Neuronal stem cell (in vitro differentiated cells): ENCODE data around the gene FAM83B.
"Not testable (repeated sequence)": the region's sequence is repeated elsewhere in the genome, so short reads cannot be mapped to it uniquely, and the experiment has no call there.

Source experiments
- DNase-seq: peaks from one replicate; pipeline ENCODE4 v3.0.0-alpha.2; 2013; ENCODE audit warnings: low spot score
- H2AFZ ChIP-seq: one replicate; pipeline ENCODE4 v1.6.1; 2013; ENCODE audit warnings: mild to moderate bottlenecking, low read length, inconsistent platforms
- H2AK5ac ChIP-seq: 2 replicates; pipeline ENCODE4 v1.6.1; 2013; ENCODE audit warnings: low read depth, mild to moderate bottlenecking, inconsistent platforms, low read length, moderate library complexity, mixed read lengths
- H2BK120ac ChIP-seq: 2 replicates; pipeline ENCODE4 v1.6.1; 2013; ENCODE audit warnings: low read depth, mild to moderate bottlenecking, inconsistent platforms, low read length, moderate library complexity, mixed read lengths
- H2BK12ac ChIP-seq: one replicate; pipeline ENCODE4 v1.6.1; 2013; ENCODE audit warnings: low read length, inconsistent platforms
- H2BK15ac ChIP-seq: 2 replicates; pipeline ENCODE4 v1.6.1; 2013; ENCODE audit warnings: mild to moderate bottlenecking, low read length, inconsistent platforms, mixed read lengths
- H2BK5ac ChIP-seq: one replicate; pipeline ENCODE4 v1.6.1; 2013; ENCODE audit warnings: inconsistent platforms, mild to moderate bottlenecking, low read length, moderate library complexity
- H3K14ac ChIP-seq: one replicate; pipeline ENCODE4 v1.6.1; 2013; ENCODE audit warnings: low read length, inconsistent platforms
- H3K18ac ChIP-seq: 2 replicates; pipeline ENCODE4 v1.6.1; 2013; ENCODE audit warnings: low read length, inconsistent platforms
- H3K23ac ChIP-seq: 2 replicates; pipeline ENCODE4 v1.6.1; 2013; ENCODE audit warnings: low read depth, mild to moderate bottlenecking, mixed read lengths, low read length, inconsistent platforms; ENCODE audit not compliant: poor library complexity
- H3K27ac ChIP-seq: replicated peaks from 3 replicates; pipeline ENCODE4 v1.5.1; 2013; ENCODE audit warnings: low read length, inconsistent platforms
- H3K27me3 ChIP-seq, 3 experiments: 2 replicates each; pipeline ENCODE4 v1.6.1; 2013; ENCODE audit warnings: low read length in 3 of 3, mild to moderate bottlenecking in 2 of 3, inconsistent platforms in 1 of 3, low read depth in 1 of 3, mixed read lengths in 1 of 3, moderate library complexity in 1 of 3; ENCODE audit not compliant: control insufficient read depth in 3 of 3, insufficient read depth in 3 of 3
- H3K36me3 ChIP-seq, 2 donors: replicated peaks in 1 of 2; 2 replicates each; pipeline ENCODE4 v1.6.1; 2013; ENCODE audit warnings: low read length in 2 of 2; ENCODE audit not compliant: control insufficient read depth in 2 of 2, insufficient read depth in 2 of 2
- H3K4ac ChIP-seq: 2 replicates; pipeline ENCODE4 v1.6.1; 2013; ENCODE audit warnings: inconsistent platforms, mild to moderate bottlenecking, low read length, moderate library complexity
- H3K4me1 ChIP-seq, 2 donors: 1 replicate in 1 of 2; 2 replicates in 1 of 2; pipeline ENCODE4 v1.6.1; 2013; ENCODE audit warnings: low read length in 2 of 2, low read depth in 1 of 2; ENCODE audit not compliant: control insufficient read depth in 2 of 2, insufficient read depth in 1 of 2
- H3K4me2 ChIP-seq: one replicate; pipeline ENCODE4 v1.6.1; 2013; ENCODE audit warnings: mild to moderate bottlenecking, low read length, inconsistent platforms; ENCODE audit not compliant: insufficient read depth, poor library complexity, severe bottlenecking
- H3K4me3 ChIP-seq, 2 donors: 2 replicates each; pipeline ENCODE4 v1.5.1; 2013; ENCODE audit warnings: low read length in 2 of 2, mild to moderate bottlenecking in 2 of 2, inconsistent platforms in 1 of 2, moderate library complexity in 1 of 2
- H3K79me1 ChIP-seq: one replicate; pipeline ENCODE4 v1.6.1; 2013; ENCODE audit warnings: low read depth, mild to moderate bottlenecking, inconsistent platforms, low read length, moderate library complexity
- H3K9ac ChIP-seq: one replicate; pipeline ENCODE4 v1.6.1; 2013; ENCODE audit warnings: mild to moderate bottlenecking, low read depth, low read length, inconsistent platforms; ENCODE audit not compliant: poor library complexity
- H3K9me3 ChIP-seq, 2 donors: replicated peaks in 1 of 2; 2 replicates each; pipeline versions ENCODE3 to v1.6.1; 2013; ENCODE audit warnings: low read length in 2 of 2, mild to moderate bottlenecking in 2 of 2, inconsistent platforms in 1 of 2, low read depth in 1 of 2, mixed read lengths in 1 of 2, moderate library complexity in 1 of 2; ENCODE audit not compliant: control insufficient read depth in 2 of 2, insufficient read depth in 1 of 2
- H4K8ac ChIP-seq: one replicate; pipeline ENCODE4 v1.6.1; 2013; ENCODE audit warnings: low read depth, mild to moderate bottlenecking, inconsistent platforms, low read length, moderate library complexity
- H4K91ac ChIP-seq: one replicate; pipeline ENCODE4 v1.6.1; 2013; ENCODE audit warnings: low read length, low read depth, mild to moderate bottlenecking, inconsistent platforms; ENCODE audit not compliant: poor library complexity
- WGBS, 2 donors: extraction: QIAGEN DNeasy Blood & Tissue Kit; methylation state at CpG; one replicate each; pipeline ENCODE4 v1.1.7; 2013; ENCODE audit warnings: missing lambda C conversion rate in 2 of 2, mixed read lengths in 1 of 2; ENCODE audit not compliant: insufficient read length in 2 of 2, insufficient replicate concordance in 1 of 2; ENCODE audit errors: extremely low coverage in 2 of 2; 5-methylcytosine and 5-hydroxymethylcytosine counted together

The FAM83B gene

DNA sequence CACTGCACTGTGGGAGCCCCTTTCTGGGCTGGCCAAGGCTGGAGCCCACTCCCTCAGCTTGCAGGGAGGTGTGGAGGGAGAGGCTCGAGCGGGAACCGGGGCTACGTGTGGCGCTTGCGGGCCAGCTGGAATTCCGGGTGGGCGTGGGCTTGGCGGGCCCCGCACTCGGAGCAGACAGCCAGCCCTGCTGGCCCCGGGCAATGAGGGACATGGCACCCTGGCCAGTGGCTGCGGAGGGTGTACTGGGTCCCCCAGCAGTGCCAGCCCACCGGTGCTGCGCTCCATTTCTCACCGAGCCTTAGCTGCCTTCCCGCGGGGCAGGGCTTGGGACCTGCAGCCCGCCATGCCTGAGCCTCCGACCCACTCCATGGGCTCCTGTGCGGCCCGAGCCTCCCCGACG is 132.6 kb downstream of the FAM83B start:
- H3K27me3 ChIP-seq, H3K9ac ChIP-seq, H2BK5ac ChIP-seq, H2AFZ ChIP-seq, H3K79me1 ChIP-seq, DNase-seq, H2BK120ac ChIP-seq, H2AK5ac ChIP-seq, H2BK15ac ChIP-seq, H3K18ac ChIP-seq, H4K8ac ChIP-seq, H3K9me3 ChIP-seq, H3K14ac ChIP-seq, H4K91ac ChIP-seq, H3K27ac ChIP-seq, H3K23ac ChIP-seq, H3K4me3 ChIP-seq, H3K4me2 ChIP-seq, H3K4me1 ChIP-seq, H3K4ac ChIP-seq, H3K36me3 ChIP-seq, H2BK12ac ChIP-seq: not testable (repeated sequence)
- WGBS, 2 donors = no CpG with 5 or more reads among the region's 24 CpGs

- Histone ChIP-seq H2BK120ac (no peak overlapping the region), H4K8ac (no peak overlapping the region), H2BK12ac (no peak overlapping the region), H4K91ac (no peak overlapping the region), H3K4me3 (no peak overlapping the region), H3K18ac (no peak overlapping the region), H3K14ac (no peak overlapping the region), H3K9ac (no peak overlapping the region), H3K27me3 (no peaks in the 10 kb centered on the region), H3K9me3 (no peaks in the 10 kb centered on the region), H3K4me1 (no peaks in the 10 kb centered on the region), H3K23ac (no peak overlapping the region), H3K79me1 (no peaks in the 10 kb centered on the region), H2AFZ (no peak overlapping the region), H3K4ac (no peak overlapping the region), H2BK15ac (no peak overlapping the region), H2AK5ac (no peak overlapping the region), H3K36me3 (no peaks in the 10 kb centered on the region), H2BK5ac (no peak overlapping the region), H3K27ac (no peak overlapping the region), H3K4me2 (no peak overlapping the region)
- no CpG with 5 or more reads among the region's 14 CpGs for WGBS, 2 donors
- DNase-seq = no peak
Measured at GRCh38 chr6:54980511-54981275, 134.1 kb downstream of the FAM83B start.

DNA sequence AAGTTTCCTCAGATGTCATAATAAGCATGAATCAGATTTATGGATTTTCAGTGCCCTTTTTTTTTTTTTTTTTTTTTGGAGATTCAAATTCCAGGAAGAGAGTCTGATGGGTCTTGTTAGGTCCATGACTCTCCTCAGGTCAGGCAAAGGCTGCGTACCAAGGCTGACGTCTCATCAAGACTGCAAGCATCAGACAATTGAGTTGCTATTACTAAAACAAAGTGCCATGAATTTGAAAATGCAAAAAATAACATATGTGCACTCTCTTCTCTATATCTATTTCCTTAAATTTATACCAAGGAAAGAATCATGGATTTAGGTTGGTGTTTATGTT is 134.7 kb downstream of the FAM83B start:
- H3K23ac ChIP-seq = no peak overlapping the region
- H3K4ac ChIP-seq = no peak overlapping the region
- H3K14ac ChIP-seq = no peak overlapping the region
- H3K9ac ChIP-seq = no peak overlapping the region
- H3K4me1 ChIP-seq = no peaks in the 10 kb centered on the region
- no peak overlapping the region for H3K27ac ChIP-seq
- no CpG with 5 or more reads among the region's 2 CpGs for WGBS, 2 donors
- no peak overlapping the region for H3K18ac ChIP-seq
- H2BK15ac ChIP-seq = no peak overlapping the region
- no peak overlapping the region for H2AFZ ChIP-seq
- H3K4me2 ChIP-seq = no peak overlapping the region
- no peak overlapping the region for H3K4me3 ChIP-seq
- DNase-seq = no peak
- H2BK120ac ChIP-seq = no peak overlapping the region
- H2AK5ac ChIP-seq = no peak overlapping the region
- no peak overlapping the region for H4K8ac ChIP-seq
- H3K36me3 ChIP-seq = no peaks in the 10 kb centered on the region
- H3K79me1 ChIP-seq = no peaks in the 10 kb centered on the region
- no peak overlapping the region for H4K91ac ChIP-seq
- no peak overlapping the region for H2BK12ac ChIP-seq
- H3K27me3 ChIP-seq = no peaks in the 10 kb centered on the region
- H3K9me3 ChIP-seq = no peaks in the 10 kb centered on the region
- H2BK5ac ChIP-seq = no peak overlapping the region

GRCh38 chr6:54981647-54982046 is 135.1 kb downstream of the FAM83B start:
- Histone ChIP-seq H4K8ac (no peak overlapping the region), H3K14ac (no peak overlapping the region), H3K4me2 (no peak overlapping the region), H2BK5ac (no peak overlapping the region), H2BK120ac (no peak overlapping the region), H2AFZ (no peak overlapping the region), H2AK5ac (no peak overlapping the region), H3K4me1 (no peaks in the 10 kb centered on the region), H3K9me3 (peaks cover 0 to 1% of the 10 kb centered on the region in 2 donors), H3K79me1 (no peaks in the 10 kb centered on the region), H3K23ac (no peak overlapping the region), H2BK15ac (no peak overlapping the region), H3K4ac (no peak overlapping the region), H2BK12ac (no peak overlapping the region), H4K91ac (no peak overlapping the region), H3K9ac (no peak overlapping the region), H3K27me3 (no peaks in the 10 kb centered on the region), H3K27ac (no peak overlapping the region), H3K18ac (no peak overlapping the region), H3K4me3 (no peak overlapping the region), H3K36me3 (no peaks in the 10 kb centered on the region)
- DNase-seq = no peak
- no CpG with 5 or more reads among the region's 3 CpGs for WGBS, 2 donors
